Naive thymus-derived CD4-positive, alpha-beta T cell (primary cell): ENCODE results near the gene CAV1. TPM values are rescaled to one million over a fixed set of nuclear protein-coding genes. Genes with fewer than 3 reads are reported as not detected.

Experiments used
- ATAC-seq: fragments of 150-1000 bp; cut with Tn5 transposase; 2 replicates; pipeline ENCODE4 v1.10.0; 2021; ENCODE audit warnings: mild to moderate bottlenecking, moderate library complexity
- CTCF ChIA-PET: fragments of 350-600 bp; sonication (Branson Sonifier 250); formaldehyde crosslinking; loops from one replicate; lab custom pipeline; 2021; ENCODE audit warnings: antibody characterized with exemption; lab: Charles Lee
- POLR2A ChIA-PET: fragments of 350-600 bp; sonication (Branson Sonifier 250); formaldehyde crosslinking; loops from one replicate; lab custom pipeline; 2021; ENCODE audit warnings: antibody characterized with exemption, inconsistent platforms; lab: Charles Lee
- DNase-seq, 9 donors: peaks; one replicate each; pipeline versions ENCODE4 v3.0.0 to v3.0.0-alpha.2; 2020 to 2022; ENCODE audit warnings: mixed read lengths in 1 of 9
- H3K27ac ChIP-seq: one replicate; pipeline ENCODE4 v1.7.0; 2013; ENCODE audit warnings: mild to moderate bottlenecking, low read depth, low read length, moderate library complexity
- H3K27me3 ChIP-seq, 2 donors: one replicate each; pipeline ENCODE4 v1.7.0; 2013; ENCODE audit warnings: low read length in 2 of 2, mild to moderate bottlenecking in 2 of 2, moderate library complexity in 2 of 2; ENCODE audit not compliant: control insufficient read depth in 2 of 2, insufficient read depth in 2 of 2
- H3K36me3 ChIP-seq, 3 experiments: 1 replicate in 2 of 3; 2 replicates in 1 of 3; pipeline ENCODE4 v1.7.0; 2013; ENCODE audit warnings: low read length in 3 of 3, mild to moderate bottlenecking in 3 of 3, moderate library complexity in 1 of 3; ENCODE audit not compliant: insufficient read depth in 3 of 3, control insufficient read depth in 2 of 3
- H3K4me1 ChIP-seq, 2 donors: one replicate each; pipeline ENCODE4 v1.7.0; 2013; ENCODE audit warnings: low read length in 2 of 2, mild to moderate bottlenecking in 2 of 2, moderate library complexity in 1 of 2; ENCODE audit not compliant: control insufficient read depth in 2 of 2, insufficient read depth in 2 of 2
- H3K4me3 ChIP-seq: 2 replicates; pipeline ENCODE4 v1.7.0; 2013; ENCODE audit warnings: mild to moderate bottlenecking, low read length
- H3K9me3 ChIP-seq, 3 experiments: 1 replicate in 2 of 3; 2 replicates in 1 of 3; pipeline ENCODE4 v1.7.0; 2013; ENCODE audit warnings: low read length in 3 of 3; ENCODE audit not compliant: control insufficient read depth in 2 of 3
- H3K27ac Mint-ChIP-seq, 9 donors: one replicate each; pipeline ENCODE4 v1.8.0; 2020 to 2022; ENCODE audit warnings: mixed read lengths in 9 of 9, mild to moderate bottlenecking in 8 of 9, moderate library complexity in 5 of 9, inconsistent platforms in 2 of 9
- H3K27me3 Mint-ChIP-seq, 5 donors: one replicate each; pipeline ENCODE4 v1.8.0; 2021 to 2022; ENCODE audit warnings: mixed read lengths in 5 of 5, mild to moderate bottlenecking in 1 of 5
- H3K36me3 Mint-ChIP-seq, 5 donors: one replicate each; pipeline ENCODE4 v1.8.0; 2020 to 2022; ENCODE audit warnings: mixed read lengths in 5 of 5, mild to moderate bottlenecking in 3 of 5, inconsistent platforms in 1 of 5
- H3K4me1 Mint-ChIP-seq, 7 donors: one replicate each; pipeline ENCODE4 v1.8.0; 2020 to 2022; ENCODE audit warnings: mixed read lengths in 7 of 7, mild to moderate bottlenecking in 3 of 7, inconsistent platforms in 1 of 7
- H3K4me3 Mint-ChIP-seq, 10 donors: one replicate each; pipeline ENCODE4 v1.8.0; 2020 to 2022; ENCODE audit warnings: mild to moderate bottlenecking in 10 of 10, mixed read lengths in 10 of 10, moderate library complexity in 6 of 10, inconsistent platforms in 2 of 10
- H3K9me3 Mint-ChIP-seq, 11 donors: one replicate each; pipeline ENCODE4 v1.8.0; 2020 to 2022; ENCODE audit warnings: mixed read lengths in 11 of 11, mild to moderate bottlenecking in 4 of 11, inconsistent platforms in 1 of 11, moderate library complexity in 1 of 11
- intact Hi-C, 2 donors: fragments of 100-400 bp; cut with micrococcal nuclease; formaldehyde crosslinking; loops; one replicate each; pipeline ENCODE4 v1.15.1; 2023
- polyA plus RNA-seq, 2 donors: library from polyadenylated mRNA; unstranded; fragments of 300-500 nt; fragmentation: Illumina TruSeq; gene quantifications; one replicate each; pipeline ENCODE4 v1.2.3, GENCODE V29; 2021
- total RNA-seq, 6 experiments: library from RNA in 5 of 6; stranded (reverse) in 5 of 6; gene quantifications; 1 replicate in 5 of 6; 2 replicates in 1 of 6; pipeline ENCODE4 v1.2.3 and lab custom pipeline; 2021 to 2026

CAV1 gene
- total and polyA plus RNA-seq, 7 experiments from 2014 or later, result 0.19 to 0.39 TPM; not detected in 5

DNA sequence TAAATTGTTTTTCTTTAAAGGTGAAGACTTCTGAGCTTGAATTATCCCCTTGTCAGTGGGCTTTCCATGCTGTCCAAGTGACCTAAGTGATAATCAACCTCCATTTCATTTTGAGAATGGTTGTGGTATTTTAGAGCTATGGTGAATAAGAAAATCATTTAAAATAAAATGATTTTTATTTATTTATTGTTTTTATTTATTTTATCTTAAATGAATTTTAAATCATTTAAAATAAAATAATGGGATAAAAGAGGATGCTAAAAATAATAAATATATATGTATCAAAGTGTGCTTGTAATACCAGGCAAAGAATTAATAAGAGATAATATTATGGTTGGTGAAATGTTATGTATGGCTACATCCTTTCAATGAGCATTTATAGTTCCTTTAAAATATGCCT lies 24.5 kb downstream of the CAV1 start:
- H3K27me3 Mint-ChIP-seq, result peaks cover 9 to 24% (median 16%) of the 10 kb centered on the region in 5 donors
- H3K36me3 ChIP-seq, result no peaks in the 10 kb centered on the region
- H3K4me3 Mint-ChIP-seq, result no peak overlapping the region
- ATAC-seq (no peak), DNase-seq (no peak)
- no peaks in the 10 kb centered on the region for H3K27me3 ChIP-seq
- H3K9me3 ChIP-seq, result no peaks in the 10 kb centered on the region
- POLR2A ChIA-PET, result no interaction called here
- H3K27ac ChIP-seq, result no peak overlapping the region
- no peaks in the 10 kb centered on the region for H3K4me1 Mint-ChIP-seq
- no peak overlapping the region for H3K4me3 ChIP-seq
- H3K36me3 Mint-ChIP-seq, result no peaks in the 10 kb centered on the region
- CTCF ChIA-PET, result no interaction called here
- peaks cover 0 to 2% (median 0%) of the 10 kb centered on the region in 11 donors for H3K9me3 Mint-ChIP-seq
- H3K27ac Mint-ChIP-seq, result no peak overlapping the region
- H3K4me1 ChIP-seq, result no peaks in the 10 kb centered on the region
- intact Hi-C loops, result no loop called here

DNA sequence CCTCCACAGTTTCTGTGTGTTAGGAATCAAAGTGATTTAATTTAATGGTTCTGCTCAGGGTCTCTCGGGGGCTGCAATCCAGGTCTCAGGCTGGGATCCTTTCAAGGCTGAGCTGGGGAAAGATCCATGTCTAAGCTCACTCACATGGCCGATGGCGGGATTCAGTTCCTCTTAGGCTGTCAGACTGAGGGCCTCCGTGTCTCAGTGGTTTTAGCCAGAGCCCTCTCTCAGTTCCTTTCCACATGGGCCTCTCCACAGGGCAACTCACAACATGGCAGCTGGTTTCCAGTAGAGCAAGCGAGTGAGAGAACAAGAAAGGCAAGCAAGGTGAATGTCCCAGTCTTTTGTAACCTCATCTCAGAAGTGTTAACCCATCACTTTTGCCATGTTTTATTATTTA lies 26.9 kb downstream of the CAV1 start:
- CTCF ChIA-PET, result no interaction called here
- ATAC-seq, result no peak
- intact Hi-C loops, result no loop called here

DNA sequence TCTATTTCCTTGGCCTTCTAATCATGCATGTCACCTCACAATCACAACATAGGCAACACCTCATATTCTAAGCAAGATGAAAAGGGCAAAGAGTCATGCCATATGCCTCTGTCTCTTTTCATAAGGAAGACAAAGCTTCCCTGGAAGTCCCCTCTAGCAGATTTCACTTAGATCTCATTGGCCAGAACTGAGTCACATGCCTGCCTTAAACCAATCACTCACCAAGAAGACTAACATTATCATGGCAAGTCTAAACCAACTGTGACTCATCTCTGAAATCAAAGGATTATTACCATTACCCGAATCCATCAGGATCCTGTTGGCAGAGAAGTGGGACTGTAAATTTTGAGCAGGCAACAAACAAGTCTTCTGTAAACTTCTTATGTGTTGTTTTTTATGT lies 27.8 kb downstream of the CAV1 start:
- peaks cover 12 to 36% (median 30%) of the 10 kb centered on the region in 5 donors for H3K27me3 Mint-ChIP-seq
- intact Hi-C loops, result no loop called here

More for the DNA sequence above, 26.9 kb downstream of the CAV1 start:
- Mint-ChIP-seq H3K4me3 (no peak overlapping the region), H3K27ac (no peak overlapping the region), H3K4me1 (no peaks in the 10 kb centered on the region), H3K36me3 (no peaks in the 10 kb centered on the region), H3K9me3 (peaks cover 0 to 2% (median 0%) of the 10 kb centered on the region in 11 donors), H3K27me3 (peaks cover 8 to 33% (median 25%) of the 10 kb centered on the region in 5 donors)
- POLR2A ChIA-PET, result no interaction called here
- no peaks in the 10 kb centered on the region for H3K4me1 ChIP-seq
- no peak for DNase-seq
- no peaks in the 10 kb centered on the region for H3K27me3 ChIP-seq
- H3K36me3 ChIP-seq, result no peaks in the 10 kb centered on the region
- no peak overlapping the region for H3K4me3 ChIP-seq
- no peak overlapping the region for H3K27ac ChIP-seq
- H3K9me3 ChIP-seq, result no peaks in the 10 kb centered on the region

DNA sequence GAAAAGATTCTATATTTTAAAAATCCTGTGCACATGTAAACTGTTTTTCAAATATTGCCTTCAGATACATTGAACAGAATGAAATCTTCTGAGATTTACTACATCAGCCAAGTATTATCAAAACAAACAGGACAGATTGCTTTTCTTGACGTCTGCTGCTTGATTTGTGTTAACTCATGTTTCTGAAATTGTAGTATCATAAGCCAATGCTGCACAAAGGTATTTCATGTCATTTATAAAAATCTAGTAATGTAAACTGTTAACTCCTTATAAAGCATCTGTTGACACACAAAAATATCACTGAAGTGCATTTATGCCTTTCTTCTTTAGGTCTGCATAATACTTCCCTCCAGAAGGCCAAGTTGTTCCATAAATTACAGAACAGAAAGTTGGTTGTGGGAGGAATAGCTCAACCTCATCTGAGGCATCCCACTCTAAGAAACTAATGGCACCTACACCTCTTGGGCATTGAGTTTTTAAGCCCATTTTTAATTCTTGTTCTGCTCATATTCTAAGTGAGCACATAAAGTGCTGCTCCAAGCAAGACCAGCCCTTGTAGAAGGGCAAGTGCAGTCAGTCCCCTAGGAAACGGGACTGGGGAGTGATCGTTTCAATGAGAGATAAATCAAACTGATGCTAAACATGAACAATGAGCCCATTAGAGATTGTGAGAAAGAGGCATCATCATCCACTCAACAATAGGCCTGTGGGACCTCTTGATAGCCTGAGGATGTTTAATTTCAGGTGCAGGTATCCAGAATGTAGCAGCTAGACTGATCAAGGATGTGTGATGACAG lies 28.5 kb downstream of the CAV1 start:
- Mint-ChIP-seq H3K36me3 (no peaks in the 10 kb centered on the region), H3K4me3 (no peak overlapping the region), H3K27ac (no peak overlapping the region), H3K4me1 (no peaks in the 10 kb centered on the region), H3K9me3 (peaks cover 0 to 1% (median 0%) of the 10 kb centered on the region in 11 donors), H3K27me3 (peaks cover 19 to 36% (median 30%) of the 10 kb centered on the region in 5 donors)
- Histone ChIP-seq H3K4me3 (no peak overlapping the region), H3K27ac (no peak overlapping the region), H3K9me3 (no peaks in the 10 kb centered on the region), H3K4me1 (no peaks in the 10 kb centered on the region), H3K36me3 (no peaks in the 10 kb centered on the region), H3K27me3 (no peaks in the 10 kb centered on the region)
- POLR2A ChIA-PET, result no interaction called here
- DNase-seq, result no peak
- ATAC-seq, result no peak
- CTCF ChIA-PET, result no interaction called here
- intact Hi-C loops, result no loop called here

More for the DNA sequence above, 27.8 kb downstream of the CAV1 start:
- ChIA-PET CTCF (no interaction called here), POLR2A (no interaction called here)
- H3K27ac Mint-ChIP-seq, result no peak overlapping the region
- peaks cover 0 to 2% (median 0%) of the 10 kb centered on the region in 11 donors for H3K9me3 Mint-ChIP-seq
- ATAC-seq (no peak), DNase-seq (no peak)
- no peak overlapping the region for H3K4me3 ChIP-seq
- no peaks in the 10 kb centered on the region for H3K36me3 Mint-ChIP-seq
- no peaks in the 10 kb centered on the region for H3K36me3 ChIP-seq
- no peaks in the 10 kb centered on the region for H3K27me3 ChIP-seq
- no peaks in the 10 kb centered on the region for H3K9me3 ChIP-seq
- H3K4me1 Mint-ChIP-seq, result no peaks in the 10 kb centered on the region
- no peaks in the 10 kb centered on the region for H3K4me1 ChIP-seq
- H3K27ac ChIP-seq, result no peak overlapping the region
- no peak overlapping the region for H3K4me3 Mint-ChIP-seq

DNA sequence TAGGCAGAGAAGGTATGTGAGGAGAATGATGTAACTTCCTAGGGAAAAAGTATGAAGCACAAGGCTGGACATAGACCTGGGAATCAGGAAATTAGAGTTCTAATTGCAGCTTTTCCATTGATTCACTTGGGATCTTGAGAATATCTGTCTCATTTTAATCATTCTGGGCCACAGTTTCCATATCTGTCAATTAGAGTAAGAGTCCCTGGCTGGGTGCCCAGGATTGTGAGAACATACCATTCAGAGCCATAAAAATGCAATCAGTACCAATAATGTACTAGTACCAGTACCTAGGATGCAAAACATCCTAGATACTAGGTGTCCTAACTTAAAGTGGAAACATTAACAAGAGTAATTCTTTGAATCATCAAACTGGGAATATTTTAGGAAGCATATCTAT lies 29.6 kb downstream of the CAV1 start:
- H3K36me3 ChIP-seq, result no peaks in the 10 kb centered on the region
- Mint-ChIP-seq H3K27me3 (peaks cover 26 to 42% (median 34%) of the 10 kb centered on the region in 5 donors), H3K27ac (no peak overlapping the region), H3K9me3 (no peaks in the 10 kb centered on the region), H3K36me3 (no peaks in the 10 kb centered on the region), H3K4me3 (no peak overlapping the region), H3K4me1 (no peaks in the 10 kb centered on the region)
- CTCF ChIA-PET, result no interaction called here
- no peaks in the 10 kb centered on the region for H3K4me1 ChIP-seq
- H3K4me3 ChIP-seq, result no peak overlapping the region
- POLR2A ChIA-PET, result no interaction called here
- no peak for DNase-seq
- H3K27ac ChIP-seq, result no peak overlapping the region
- intact Hi-C loops, result no loop called here
- ATAC-seq, result no peak
- no peaks in the 10 kb centered on the region for H3K27me3 ChIP-seq
- no peaks in the 10 kb centered on the region for H3K9me3 ChIP-seq

DNA sequence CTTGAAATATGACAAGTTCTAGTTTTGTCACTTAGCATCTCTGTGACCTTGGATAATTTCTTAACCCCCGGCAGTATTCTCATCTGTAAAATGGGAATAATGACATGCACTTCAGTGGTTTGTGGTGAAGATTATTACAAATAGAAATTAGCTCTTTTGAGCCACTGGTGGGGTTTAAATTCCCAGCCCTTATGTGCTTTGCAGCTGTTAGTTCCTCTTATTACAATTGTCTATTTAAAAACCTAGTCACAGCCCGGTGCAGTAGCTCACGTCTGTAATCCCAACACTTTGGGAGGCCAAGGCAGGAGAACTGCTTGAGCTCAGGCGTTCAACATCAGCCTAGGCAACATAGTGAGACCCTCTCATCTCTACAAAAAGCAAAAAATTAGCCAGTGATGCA lies 30.1 kb downstream of the CAV1 start:
- POLR2A ChIA-PET, result no interaction called here
- no peaks in the 10 kb centered on the region for H3K36me3 Mint-ChIP-seq

DNA sequence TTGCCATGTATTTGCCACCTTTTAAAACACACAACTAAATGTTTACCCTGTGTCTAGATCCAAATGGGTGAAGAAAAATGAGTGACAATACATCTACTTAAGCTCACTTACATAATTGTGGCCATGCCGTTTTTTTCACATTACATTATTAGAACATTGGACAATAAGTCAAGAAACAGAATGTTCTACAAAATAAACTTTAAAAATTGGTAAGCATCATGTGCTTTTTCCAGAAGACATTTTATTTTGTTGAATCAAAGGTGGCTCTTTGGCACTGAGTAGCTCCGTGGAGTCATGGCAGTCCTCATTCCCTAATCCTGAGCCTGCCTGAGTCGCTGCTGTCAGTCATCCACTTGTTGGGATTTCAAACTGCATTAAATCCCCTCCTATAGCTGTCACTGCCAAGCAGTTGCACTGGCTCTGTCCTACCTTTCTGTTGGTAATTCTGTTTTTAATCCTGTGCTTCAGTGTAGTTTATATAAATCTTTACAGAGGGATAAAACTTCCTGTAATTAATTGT lies 32.3 kb downstream of the CAV1 start:
- CTCF ChIA-PET, result no interaction called here
- Mint-ChIP-seq H3K4me1 (no peaks in the 10 kb centered on the region), H3K36me3 (no peaks in the 10 kb centered on the region), H3K4me3 (no peak overlapping the region), H3K9me3 (peaks cover 0 to 2% (median 0%) of the 10 kb centered on the region in 11 donors), H3K27ac (no peak overlapping the region), H3K27me3 (peaks cover 31 to 54% (median 50%) of the 10 kb centered on the region in 5 donors)
- POLR2A ChIA-PET, result no interaction called here
- ATAC-seq (no peak), DNase-seq (no peak)
- H3K27me3 ChIP-seq, result no peaks in the 10 kb centered on the region
- no peaks in the 10 kb centered on the region for H3K4me1 ChIP-seq
- no peaks in the 10 kb centered on the region for H3K9me3 ChIP-seq
- intact Hi-C loops, result no loop called here
- H3K4me3 ChIP-seq, result no peak overlapping the region
- no peaks in the 10 kb centered on the region for H3K36me3 ChIP-seq
- no peak overlapping the region for H3K27ac ChIP-seq

More for the DNA sequence above, 30.1 kb downstream of the CAV1 start:
- H3K4me1 Mint-ChIP-seq, result no peaks in the 10 kb centered on the region
- Histone ChIP-seq H3K27me3 (no peaks in the 10 kb centered on the region), H3K27ac (no peak overlapping the region), H3K4me1 (no peaks in the 10 kb centered on the region), H3K9me3 (no peaks in the 10 kb centered on the region), H3K4me3 (no peak overlapping the region), H3K36me3 (no peaks in the 10 kb centered on the region)
- H3K27me3 Mint-ChIP-seq, result peaks cover 31 to 47% (median 38%) of the 10 kb centered on the region in 5 donors
- H3K27ac Mint-ChIP-seq, result no peak overlapping the region
- ATAC-seq, result no peak
- CTCF ChIA-PET, result no interaction called here
- H3K4me3 Mint-ChIP-seq, result no peak overlapping the region
- H3K9me3 Mint-ChIP-seq, result no peaks in the 10 kb centered on the region
- no peak for DNase-seq
- intact Hi-C loops, result no loop called here
